Effector CD8-positive, alpha-beta T cell (primary cell): ENCODE data around the gene CCHCR1.

Experiments
- DNase-seq: peaks from one replicate; lab custom pipeline; 2025; lab: John Stamatoyannopoulos, UW

The CCHCR1 gene

GRCh38 chr6:31107052-31107451 lies 50.5 kb downstream of the CCHCR1 start:
- no peak for DNase-seq

DNA sequence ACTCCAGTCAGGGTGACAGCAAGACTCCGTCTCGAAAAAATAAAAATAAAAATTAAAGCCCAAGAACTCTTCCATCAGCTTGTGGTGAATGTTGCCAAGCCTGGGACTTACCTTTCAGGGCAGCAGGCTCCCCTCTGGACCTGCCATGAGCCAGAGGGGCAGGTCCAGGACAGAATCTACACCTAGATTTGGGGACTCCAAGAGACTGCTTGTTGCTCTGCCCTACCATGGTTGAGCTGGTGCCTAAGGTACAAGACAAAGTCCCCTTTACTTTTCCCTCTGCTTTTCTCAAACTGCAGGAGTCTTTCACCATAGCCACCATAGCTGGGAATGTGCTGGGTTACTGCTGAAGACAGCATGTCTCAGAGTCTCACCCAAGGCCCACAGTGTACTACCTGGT lies 54.5 kb downstream of the CCHCR1 start:
- DNase-seq, result no peak

DNA sequence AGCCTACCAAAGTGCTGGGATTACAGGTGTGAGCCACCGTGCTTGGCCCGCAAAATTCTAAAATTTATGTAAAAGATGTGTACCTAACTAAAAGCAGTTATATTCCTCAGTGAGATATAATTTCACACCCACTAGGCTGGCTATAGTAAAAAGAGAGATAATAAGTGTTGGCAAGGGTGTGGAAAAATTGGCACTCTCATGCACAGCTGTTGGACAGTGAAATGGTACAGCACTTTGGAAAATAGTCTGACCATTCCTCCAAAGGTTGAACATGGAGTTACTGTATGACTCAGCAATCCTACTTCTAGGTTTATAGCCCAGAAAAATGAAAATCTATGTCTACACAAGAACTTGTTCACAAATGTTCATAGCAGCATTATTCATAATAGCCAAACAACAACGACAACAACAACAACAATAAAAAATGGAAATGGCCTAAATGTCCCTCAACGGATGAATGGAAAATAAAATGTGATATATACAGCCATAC lies 59.1 kb downstream of the CCHCR1 start:
- DNase-seq, result no peak

- DNase-seq, result no peak
Measured at GRCh38 chr6:31096656-31097055, 60.9 kb downstream of the CCHCR1 start.

- no peak for DNase-seq
Measured at GRCh38 chr6:31096215-31096614, 61.4 kb downstream of the CCHCR1 start.

- no peak for DNase-seq
Measured at GRCh38 chr6:31094389-31094881, 63.2 kb downstream of the CCHCR1 start.

- DNase-seq, result no peak
Measured at GRCh38 chr6:31092769-31093505, 64.7 kb downstream of the CCHCR1 start.
